ENCODE results near the gene PDE1C.
"Not testable (repeated sequence)": the region's sequence is repeated elsewhere in the genome, so short reads cannot be mapped to it uniquely, and the experiment has no call there.

Gene PDE1C

GRCh38 chr7:32070406-32071360 lies at the start of gene PDE1C:
Gene PDE1C, minus strand, starts transcription at chr7:32070407.
- no peak for DNase-seq (ENCODE audit: extremely low read depth in 1 of 2, low read depth in 1 of 2)

DNA sequence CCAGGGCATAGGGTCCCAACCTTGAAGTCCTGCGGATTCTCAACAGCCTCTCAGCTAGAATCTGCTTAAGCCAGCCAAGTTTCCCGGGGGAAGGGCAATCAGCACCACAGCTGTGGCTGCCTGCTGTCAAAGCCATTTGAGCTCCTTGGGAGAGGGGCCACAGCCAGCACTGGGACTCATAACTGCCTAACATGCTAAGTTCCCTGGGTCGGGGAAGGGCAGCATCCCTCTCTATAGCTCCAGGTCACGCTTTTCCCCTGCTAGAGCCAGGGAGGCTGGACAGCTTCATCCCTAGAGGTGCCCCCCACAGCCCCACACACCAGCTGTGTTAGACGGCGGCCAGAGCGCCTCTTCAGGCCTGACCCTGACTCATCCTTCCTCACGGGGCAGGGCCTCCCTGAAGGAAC lies 49.6 kb upstream of the PDE1C start:
- DNase-seq (ENCODE audit: extremely low read depth in 1 of 2, low read depth in 1 of 2): no peak

GRCh38 chr7:32117837-32118236 lies 47.6 kb upstream of the PDE1C start:
- no peak for DNase-seq (ENCODE audit: extremely low read depth in 1 of 2, low read depth in 1 of 2)

DNA sequence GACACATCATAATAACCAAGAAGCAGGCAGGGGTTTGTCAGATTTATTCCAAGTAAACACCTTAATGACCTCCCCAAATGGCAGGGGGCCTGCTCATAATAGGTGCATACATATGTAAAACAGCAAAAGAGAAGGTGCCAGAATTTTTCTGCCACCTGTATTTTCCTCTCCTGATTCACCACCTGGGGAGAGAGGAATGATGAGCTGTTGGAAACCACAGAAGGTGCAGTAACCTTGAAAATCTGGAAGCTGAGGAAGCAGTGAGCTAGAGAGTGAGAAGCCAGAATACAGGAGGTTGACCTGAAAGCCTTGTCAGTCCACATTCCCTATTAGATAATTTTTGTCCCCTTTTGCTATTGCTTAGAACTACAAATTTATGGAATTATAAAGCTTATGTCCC lies 46.2 kb upstream of the PDE1C start:
- DNase-seq (ENCODE audit: extremely low read depth in 1 of 2, low read depth in 1 of 2): no peak

GRCh38 chr7:32115831-32116230 lies 45.6 kb upstream of the PDE1C start:
- no peak for DNase-seq (ENCODE audit: extremely low read depth in 1 of 2, low read depth in 1 of 2)

- no peak for DNase-seq (ENCODE audit: extremely low read depth in 1 of 2, low read depth in 1 of 2)
Observed at GRCh38 chr7:32108651-32109050, 38.4 kb upstream of the PDE1C start.

- DNase-seq (ENCODE audit: extremely low read depth in 1 of 2, low read depth in 1 of 2): no peak
Observed at GRCh38 chr7:32104766-32105165, 34.6 kb upstream of the PDE1C start.

GRCh38 chr7:32103361-32103760 lies 33.2 kb upstream of the PDE1C start:
- DNase-seq (ENCODE audit: extremely low read depth in 1 of 2, low read depth in 1 of 2): no peak

DNA sequence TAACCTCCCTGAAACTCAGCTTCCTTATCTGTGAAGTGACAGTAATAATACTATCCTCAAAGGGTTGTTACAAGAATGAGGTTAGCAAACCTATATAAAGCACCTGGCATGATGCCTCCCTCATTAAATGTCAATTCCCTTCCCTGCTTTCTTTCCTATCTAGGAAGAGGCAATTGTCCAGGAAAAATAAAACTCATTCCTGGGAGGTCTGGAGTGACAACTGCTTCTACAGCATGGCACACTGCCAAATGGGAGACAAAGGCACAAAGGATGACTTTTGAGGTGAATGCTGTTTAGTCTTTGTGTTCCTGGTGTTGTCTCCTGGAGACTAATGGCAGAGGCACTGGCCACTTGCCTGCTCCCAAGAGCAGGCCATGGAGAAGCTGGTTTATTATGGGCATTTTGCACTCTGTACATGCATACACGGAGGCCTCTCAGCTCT lies 32.2 kb upstream of the PDE1C start:
- DNase-seq (ENCODE audit: extremely low read depth in 1 of 2, low read depth in 1 of 2): no peak

DNA sequence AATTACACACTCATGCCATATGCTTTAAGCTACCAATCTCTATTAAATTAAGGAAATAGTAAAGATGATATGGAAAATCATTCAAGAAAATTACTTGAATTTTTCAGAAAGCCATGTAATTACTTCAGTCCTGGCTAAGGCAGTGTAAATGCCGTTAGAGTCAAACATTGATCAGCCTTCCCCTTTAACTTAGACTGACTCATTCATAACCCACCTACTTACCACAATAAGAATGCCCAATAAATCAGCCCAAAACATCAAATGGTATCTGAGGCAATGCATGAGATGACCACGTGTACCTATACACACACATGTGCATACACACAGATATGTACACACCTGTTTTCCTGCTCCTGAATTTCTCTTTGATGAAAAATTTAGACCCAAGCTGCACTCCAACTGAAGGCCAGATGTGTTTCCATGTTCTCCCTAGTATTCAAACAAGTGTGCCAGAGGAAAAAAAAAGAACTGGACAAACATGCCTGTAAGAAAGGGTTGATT lies 30.2 kb upstream of the PDE1C start:
- no peak for DNase-seq (ENCODE audit: extremely low read depth in 1 of 2, low read depth in 1 of 2)

DNA sequence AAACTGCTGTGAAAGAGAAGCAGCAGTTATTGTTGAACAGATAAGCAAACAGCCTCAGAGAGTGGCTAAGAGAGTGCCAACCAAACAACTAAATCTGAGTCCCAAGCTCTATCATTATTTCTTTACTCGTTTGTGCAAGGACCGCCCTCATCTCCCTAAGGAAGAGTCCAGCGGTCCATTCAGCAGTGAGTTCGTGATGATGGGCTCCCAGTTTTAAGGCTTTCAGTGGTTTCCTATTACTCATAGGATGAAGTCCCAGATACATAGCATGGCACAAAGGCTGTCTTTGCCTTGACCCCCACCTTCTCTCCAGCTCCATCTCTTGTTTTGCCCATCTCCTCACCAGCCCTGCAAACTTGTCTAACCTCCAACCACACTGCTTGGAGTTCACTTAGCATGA lies 24.3 kb upstream of the PDE1C start:
- DNase-seq (ENCODE audit: extremely low read depth in 1 of 2, low read depth in 1 of 2): no peak

GRCh38 chr7:32093415-32094408 lies 23.5 kb upstream of the PDE1C start:
- no peak for DNase-seq (ENCODE audit: extremely low read depth in 1 of 2, low read depth in 1 of 2)

- no peak for DNase-seq (ENCODE audit: extremely low read depth in 1 of 2, low read depth in 1 of 2)
Observed at GRCh38 chr7:32092346-32092745, 22.1 kb upstream of the PDE1C start.

- no peak for DNase-seq (ENCODE audit: extremely low read depth in 1 of 2, low read depth in 1 of 2)
Observed at GRCh38 chr7:32091608-32092210, 21.5 kb upstream of the PDE1C start.

GRCh38 chr7:32089678-32090077 lies 19.5 kb upstream of the PDE1C start:
- DNase-seq (ENCODE audit: extremely low read depth in 1 of 2, low read depth in 1 of 2): no peak

GRCh38 chr7:32089256-32089655 lies 19.0 kb upstream of the PDE1C start:
- DNase-seq (ENCODE audit: extremely low read depth in 1 of 2, low read depth in 1 of 2): no peak

DNA sequence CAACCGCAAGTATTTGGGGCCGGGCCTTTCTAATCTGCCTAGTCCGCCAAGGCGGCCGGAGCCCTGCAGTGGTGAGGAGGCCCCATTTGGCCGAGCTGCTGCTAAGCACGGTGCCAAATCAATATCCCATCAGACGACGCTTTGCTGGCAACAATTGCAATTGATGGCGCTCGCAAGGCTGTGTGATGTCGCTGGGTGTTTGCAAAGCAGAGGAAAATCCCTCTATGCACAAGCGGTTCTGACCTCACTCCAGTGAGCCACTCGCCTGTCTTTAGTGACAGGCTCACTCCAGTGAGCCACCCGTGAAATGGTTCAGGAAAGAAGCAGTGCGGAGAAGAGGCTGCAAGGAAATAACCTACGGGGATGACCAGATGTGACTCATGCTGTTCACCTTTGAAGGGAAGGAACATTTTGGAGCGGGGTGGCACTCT lies 18.3 kb upstream of the PDE1C start:
- DNase-seq (ENCODE audit: extremely low read depth in 1 of 2, low read depth in 1 of 2): no peak

DNA sequence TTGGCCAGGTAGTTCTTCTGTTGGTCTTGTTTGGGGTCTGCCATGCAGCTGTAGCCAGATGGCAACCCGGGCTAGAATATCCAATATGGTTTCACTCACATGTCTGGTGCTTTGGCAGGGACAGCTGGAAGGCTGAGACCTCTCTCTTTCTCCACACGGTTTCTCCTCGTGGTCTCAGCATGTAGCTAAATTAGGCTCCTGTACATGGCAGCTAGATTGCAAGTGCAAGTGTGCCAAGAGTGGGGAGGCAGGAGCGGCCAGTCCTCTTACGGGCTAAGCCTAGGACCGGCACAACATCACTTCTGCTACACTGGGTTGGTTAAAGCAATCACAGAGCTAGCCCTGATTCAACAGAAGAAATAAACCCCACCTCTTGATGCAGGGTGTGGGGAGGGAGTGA lies 9.3 kb upstream of the PDE1C start:
- no peak for DNase-seq (ENCODE audit: extremely low read depth in 1 of 2, low read depth in 1 of 2)

DNA sequence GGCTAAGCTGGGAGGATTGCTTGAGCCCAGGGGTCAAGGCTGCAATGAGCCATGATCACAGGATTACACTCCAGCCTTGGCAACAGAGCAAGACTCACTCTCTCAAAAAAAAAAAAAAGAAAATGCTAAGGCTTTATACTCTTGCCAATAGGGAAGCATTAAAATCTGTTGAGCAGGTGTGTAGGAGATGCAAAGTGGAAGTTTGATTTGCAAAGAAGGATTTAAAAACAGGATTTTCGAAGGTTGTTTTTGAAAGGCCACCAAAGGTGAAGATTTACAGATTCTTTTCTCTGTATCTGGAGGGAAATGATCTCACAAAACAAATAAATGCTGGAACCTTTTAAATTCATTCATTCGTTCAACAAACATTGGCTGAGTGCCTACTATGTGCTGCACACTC lies 8.6 kb upstream of the PDE1C start:
- no peak for DNase-seq (ENCODE audit: extremely low read depth in 1 of 2, low read depth in 1 of 2)

DNA sequence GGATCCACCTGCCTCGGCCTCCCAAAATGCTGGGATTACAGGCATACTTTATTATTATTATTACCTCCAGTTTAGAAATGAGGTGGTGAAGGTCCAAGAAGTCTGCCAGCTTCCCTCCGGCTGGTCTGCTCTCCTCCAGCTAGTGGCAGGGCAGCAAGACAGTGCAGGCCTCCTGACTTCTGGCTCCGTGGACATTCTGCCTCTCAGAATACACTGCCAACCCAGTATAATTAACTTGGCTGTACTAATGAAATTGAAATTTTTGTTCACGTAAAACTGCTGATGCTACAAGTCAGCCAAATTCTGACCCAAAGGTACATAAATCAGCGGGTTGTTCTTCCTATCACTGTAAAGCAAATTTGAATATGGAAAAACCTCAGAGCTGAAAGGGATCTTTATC lies 7.6 kb upstream of the PDE1C start:
- no peak for DNase-seq (ENCODE audit: extremely low read depth in 1 of 2, low read depth in 1 of 2)

DNA sequence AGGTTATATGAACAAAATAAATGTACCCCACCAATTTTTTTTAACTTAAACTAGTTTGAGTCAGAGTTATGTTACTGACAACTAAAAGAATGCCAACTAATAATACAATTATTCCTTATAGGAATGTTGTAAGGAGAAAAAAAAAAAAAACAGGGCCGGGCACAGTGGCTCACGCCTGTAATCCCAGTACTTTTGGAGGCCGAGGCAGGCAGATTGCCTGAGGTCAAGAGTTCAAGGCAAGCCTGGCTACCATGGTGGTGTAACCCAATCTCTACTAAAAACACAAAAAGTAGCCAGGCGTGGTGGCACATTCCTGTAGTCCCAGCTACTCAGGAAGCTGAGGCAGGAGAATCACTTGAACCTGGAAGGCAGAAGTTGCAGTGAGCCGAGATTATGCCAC lies 6.6 kb upstream of the PDE1C start:
- DNase-seq (ENCODE audit: extremely low read depth in 1 of 2, low read depth in 1 of 2): not testable (repeated sequence)

All from activated CD8-positive, alpha-beta memory T cell treated with anti-CD3 and anti-CD28 coated beads for 1 hour (primary cell).